Measurements from ENCODE around the gene TIMP2.

GRCh38 chr17:78817123-78817522 lies 108.1 kb downstream of the TIMP2 start:
- TF ChIP-seq CTCF (IDR thresholded peaks at IDR 0.05) (no peak), POLR2AphosphoS5 (IDR thresholded peaks at IDR 0.05; ENCODE audit: low read depth, low read length) (no peak), REST (IDR thresholded peaks at IDR 0.05; ENCODE audit: insufficient read depth in 1 of 2, low read depth in 2 of 2, low read length in 1 of 2) (no peak)
